ENCODE data around the gene TRIM3. TPM values are rescaled to one million over a fixed set of nuclear protein-coding genes. Genes with fewer than 3 reads are reported as not detected.

The TRIM3 gene
- total RNA-seq, 1 experiment from 2014 or later, result 13.4 TPM

DNA sequence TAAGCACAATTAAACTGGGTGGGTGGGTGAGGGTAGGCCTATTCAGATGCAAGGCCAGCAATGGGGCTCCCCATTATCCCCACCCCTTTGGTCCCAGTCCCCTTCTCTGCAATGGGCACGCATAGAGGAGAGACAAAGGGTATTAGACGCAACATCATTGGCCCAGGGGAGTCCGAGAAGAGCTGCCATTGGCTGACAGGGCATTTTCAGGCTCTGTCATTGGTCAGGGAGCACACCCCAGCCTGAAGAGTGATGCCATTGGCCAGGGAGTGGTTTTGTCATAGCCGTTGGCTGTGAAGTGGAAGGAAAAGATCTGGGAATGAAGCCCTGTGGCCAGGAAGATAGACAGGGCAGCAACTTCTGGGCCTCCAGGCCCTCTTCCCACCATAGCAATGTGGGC is 2.8 kb upstream of the TRIM3 start:
- ChIA-PET POLR2A (interaction anchor here (0.7 kb wide), 1 partner anchor 870 kb away, joined by 4 read pairs; no protein-coding TSS in a partner anchor), CTCF (interaction anchor here (1.2 to 1.8 kb wide), 2 partner anchors 97 to 114 kb away, joined by 4 to 6 read pairs; no protein-coding TSS in a partner anchor)
- intact Hi-C loops (cut with micrococcal nuclease), result no loop called here

More for the DNA sequence above, 2.8 kb upstream of the TRIM3 start:
- peaks cover 29% of the 10 kb centered on the region for H3K79me2 ChIP-seq (ENCODE audit: insufficient read depth, low read length)
- BruUV-seq (replicated peaks), result no TSS peak
- no peaks in the 10 kb centered on the region for H3K9me2 ChIP-seq (ENCODE audit: insufficient read depth)
- H3K9me3 ChIP-seq (ENCODE audit: control insufficient read depth in 1 of 2, insufficient read depth in 1 of 2, low read depth in 1 of 2, low read length in 2 of 2), result no peaks in the 10 kb centered on the region
- no peak overlapping the region for H3K4me2 ChIP-seq (ENCODE audit: low read length)
- H3K4me3 ChIP-seq (replicated peaks in 1 of 2; ENCODE audit: low read depth in 1 of 2, low read length in 2 of 2), result no peak overlapping the region
- no peak overlapping the region for H3K9ac ChIP-seq (ENCODE audit: low read length)
- H3K4me1 ChIP-seq (ENCODE audit: control insufficient read depth in 1 of 2, insufficient read depth in 2 of 2, low read length in 2 of 2), result peaks cover 9 to 33% of the 10 kb centered on the region in 2 experiments; a peak in 3 of 4 replicates
- peaks cover 8 to 34% of the 10 kb centered on the region in 2 experiments; a peak in 2 of 4 replicates for H3K36me3 ChIP-seq (ENCODE audit: control insufficient read depth in 1 of 2, insufficient read depth in 2 of 2, low read length in 2 of 2)
- RAD21 ChIA-PET (ENCODE audit: low non-redundant PET in 1 of 2, low total read pairs in 2 of 2, uncharacterized antibody in 2 of 2, unreplicated experiment in 2 of 2), result interaction anchor here in 1 of 2 experiments (1.2 kb wide), 1 partner anchor 86 kb away, joined by 5 read pairs; the partner anchor contains the start of gene SMPD1
- H4K20me1 ChIP-seq (ENCODE audit: insufficient read depth), result no peaks in the 10 kb centered on the region; the same call in 1 of the 2 replicates
- H3K27me3 ChIP-seq (ENCODE audit: insufficient read depth, low read length), result no peaks in the 10 kb centered on the region
- no peak overlapping the region for H3K27ac ChIP-seq (ENCODE audit: low read depth, low read length)
- TF ChIP-seq ELF1 (IDR thresholded peaks at IDR 0.05; ENCODE audit: borderline replicate concordance, low read depth) (no peak), CBX3 (IDR thresholded peaks at IDR 0.05; ENCODE audit: low read depth) (no peak), ZNF274 (IDR thresholded peaks at IDR 0.05; ENCODE audit: low read depth, low read length) (no peak), FOSL1 (IDR thresholded peaks at IDR 0.05; ENCODE audit: low read depth) (no peak), SP1 (IDR thresholded peaks at IDR 0.05; ENCODE audit: low read depth) (no peak), EZH2phosphoT487 (IDR thresholded peaks at IDR 0.05; ENCODE audit: borderline replicate concordance) (no peak), SIN3A (IDR thresholded peaks at IDR 0.05; ENCODE audit: low read depth) (no peak), CEBPB (IDR thresholded peaks at IDR 0.05; ENCODE audit: low read depth) (no peak), JUND (IDR thresholded peaks at IDR 0.05) (no peak), TCF7L2 (IDR thresholded peaks at IDR 0.05; ENCODE audit: borderline replicate concordance, extremely low read depth, insufficient read depth, insufficient read length) (no peak)
- TF ChIP-seq, protein P1, sequence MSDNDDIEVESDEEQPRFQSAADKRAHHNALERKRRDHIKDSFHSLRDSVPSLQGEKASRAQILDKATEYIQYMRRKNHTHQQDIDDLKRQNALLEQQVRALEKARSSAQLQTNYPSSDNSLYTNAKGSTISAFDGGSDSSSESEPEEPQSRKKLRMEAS (IDR thresholded peaks at IDR 0.05), result no peak
- TF ChIP-seq, protein P2, sequence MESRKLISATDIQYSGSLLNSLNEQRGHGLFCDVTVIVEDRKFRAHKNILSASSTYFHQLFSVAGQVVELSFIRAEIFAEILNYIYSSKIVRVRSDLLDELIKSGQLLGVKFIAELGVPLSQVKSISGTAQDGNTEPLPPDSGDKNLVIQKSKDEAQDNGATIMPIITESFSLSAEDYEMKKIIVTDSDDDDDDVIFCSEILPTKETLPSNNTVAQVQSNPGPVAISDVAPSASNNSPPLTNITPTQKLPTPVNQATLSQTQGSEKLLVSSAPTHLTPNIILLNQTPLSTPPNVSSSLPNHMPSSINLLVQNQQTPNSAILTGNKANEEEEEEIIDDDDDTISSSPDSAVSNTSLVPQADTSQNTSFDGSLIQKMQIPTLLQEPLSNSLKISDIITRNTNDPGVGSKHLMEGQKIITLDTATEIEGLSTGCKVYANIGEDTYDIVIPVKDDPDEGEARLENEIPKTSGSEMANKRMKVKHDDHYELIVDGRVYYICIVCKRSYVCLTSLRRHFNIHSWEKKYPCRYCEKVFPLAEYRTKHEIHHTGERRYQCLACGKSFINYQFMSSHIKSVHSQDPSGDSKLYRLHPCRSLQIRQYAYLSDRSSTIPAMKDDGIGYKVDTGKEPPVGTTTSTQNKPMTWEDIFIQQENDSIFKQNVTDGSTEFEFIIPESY (IDR thresholded peaks at IDR 0.05; ENCODE audit: extremely low read depth, insufficient replicate concordance, low read length), result no peak
- ATAC-seq (no peak), DNase-seq (ENCODE audit: low read depth, low spot score) (no peak)
- no peak overlapping the region for H2AFZ ChIP-seq (ENCODE audit: low read depth, low read length, poor library complexity, severe bottlenecking)
